T-helper 1 cell treated with Interleukin-12 subunit alpha and Interleukin-12 subunit beta and Interleukin-4 antibody, amounts not matched to agents 30 ng/mL and 1 ng/mL, for 36 hours (primary cell): ENCODE data around the gene ACP7. TPM values are rescaled to one million over a fixed set of nuclear protein-coding genes. Genes with fewer than 3 reads are reported as not detected.

ENCODE experiments used
- total RNA-seq: library from RNA; stranded (reverse); gene quantifications from 2 replicates; pipeline ENCODE4 v1.2.3, GENCODE V29; 2022

ACP7 gene
- total RNA-seq, 1 donor from 2014 or later = not detected

Other genes with a start within 250 kb of the ACP7 start
- 515 and 536 TPM in 2 replicates for gene HNRNPL, start 234.4 kb upstream of the ACP7 start, total RNA-seq
- 79.1 and 82.0 TPM in 2 replicates for gene RINL, start 206.1 kb upstream of the ACP7 start, total RNA-seq
- gene SIRT2, start 184.8 kb upstream of the ACP7 start, total RNA-seq = 56.7 TPM in 2 replicates
- 60.2 and 66.3 TPM in 2 replicates for gene NFKBIB, start 184.4 kb upstream of the ACP7 start, total RNA-seq
- 1.9 TPM in 2 replicates for gene CCER2, start 172.2 kb upstream of the ACP7 start, total RNA-seq
- 29.5 and 33.5 TPM in 2 replicates for gene SARS2, start 153.6 kb upstream of the ACP7 start, total RNA-seq
- 66.0 and 67.5 TPM in 2 replicates for gene MRPS12, start 153.4 kb upstream of the ACP7 start, total RNA-seq
- 0.22 TPM in 1 of 2 replicates, not detected in the other for gene FBXO17, start 108.6 kb upstream of the ACP7 start, total RNA-seq
- not detected in 2 replicates for gene FBXO27, start 51.8 kb upstream of the ACP7 start, total RNA-seq
- gene PAK4, start 41.4 kb downstream of the ACP7 start, total RNA-seq = 17.2 and 17.4 TPM in 2 replicates
- not detected in 2 replicates for gene NCCRP1, start 112.6 kb downstream of the ACP7 start, total RNA-seq
- gene SYCN, start 119.9 kb downstream of the ACP7 start, total RNA-seq = not detected in 2 replicates
- not detected in 2 replicates for gene IFNL3, start 160.6 kb downstream of the ACP7 start, total RNA-seq
- not detected in 2 replicates for gene IFNL4, start 164.5 kb downstream of the ACP7 start, total RNA-seq
- not detected in 2 replicates for gene IFNL2, start 184.0 kb downstream of the ACP7 start, total RNA-seq
- gene IFNL1, start 212.0 kb downstream of the ACP7 start, total RNA-seq = not detected in 2 replicates
- gene LRFN1, start 236.5 kb downstream of the ACP7 start, total RNA-seq = 2.8 and 3.6 TPM in 2 replicates